ENCODE data around the gene NR2C2AP.
A peak's percentile ranks its signal among the peaks of the same experiment; 100 is the strongest.
"Not testable (repeated sequence)": the region's sequence is repeated elsewhere in the genome, so short reads cannot be mapped to it uniquely, and the experiment has no call there.

NR2C2AP gene

GRCh38 chr19:19179548-19180441, 23.4 kb downstream of the NR2C2AP start:
- no peak for DNase-seq

- no peak for DNase-seq
Measured at GRCh38 chr19:19176950-19177349, 26.3 kb downstream of the NR2C2AP start.

GRCh38 chr19:19173243-19173642, 30.0 kb downstream of the NR2C2AP start:
- not testable (repeated sequence) for DNase-seq

GRCh38 chr19:19171821-19172532, 31.2 kb downstream of the NR2C2AP start:
- no peak for DNase-seq

GRCh38 chr19:19170873-19171672, 32.1 kb downstream of the NR2C2AP start:
- no peak for DNase-seq

- peak; percentile 66 for DNase-seq
Measured at GRCh38 chr19:19170053-19170872, 33.0 kb downstream of the NR2C2AP start, which contains the start of gene MEF2B. Gene MEF2B, minus strand, starts transcription at chr19:19170263. Its CDS starts 19,528 bp downstream, at chr19:19150735.

GRCh38 chr19:19169236-19170052, 33.8 kb downstream of the NR2C2AP start:
- no peak for DNase-seq

- no peak for DNase-seq
Measured at GRCh38 chr19:19167612-19168011, 35.6 kb downstream of the NR2C2AP start.

- DNase-seq, result no peak
Measured at GRCh38 chr19:19165396-19165795, 37.8 kb downstream of the NR2C2AP start.

GRCh38 chr19:19162495-19162894, 40.7 kb downstream of the NR2C2AP start:
- no peak for DNase-seq

GRCh38 chr19:19160461-19161035, 42.7 kb downstream of the NR2C2AP start:
- no peak for DNase-seq

GRCh38 chr19:19159534-19159933, 43.7 kb downstream of the NR2C2AP start:
- no peak for DNase-seq

- DNase-seq, result no peak
Measured at GRCh38 chr19:19157808-19158207, 45.4 kb downstream of the NR2C2AP start.

- no peak for DNase-seq
Measured at GRCh38 chr19:19155495-19156219, 47.6 kb downstream of the NR2C2AP start.

GRCh38 chr19:19154768-19155494, 48.3 kb downstream of the NR2C2AP start:
- no peak for DNase-seq

GRCh38 chr19:19152668-19153384, 50.4 kb downstream of the NR2C2AP start:
- DNase-seq, result no peak

GRCh38 chr19:19151418-19151817, 51.8 kb downstream of the NR2C2AP start:
- no peak for DNase-seq

Measured in activated gamma-delta T cell treated with Interleukin-2 at 50 U/mL for 16 hours (primary cell).